LNCaP clone FGC (cell line): ENCODE measurements around the gene HLA-DQA2.
A peak's percentile ranks its signal among the peaks of the same experiment; 100 is the strongest.
"Not testable (repeated sequence)": the region's sequence is repeated elsewhere in the genome, so short reads cannot be mapped to it uniquely, and the experiment has no call there.

Source experiments
- DNase-seq: peaks from one replicate; pipeline ENCODE4 v3.0.0-alpha.2; 2011; ENCODE audit warnings: low read depth
- H3K4me3 ChIP-seq: 2 replicates; pipeline ENCODE4 v1.5.1; 2011; ENCODE audit warnings: mild to moderate bottlenecking, low read depth, low read length, control low read depth
- TF ChIP-seq, protein P1 (sequence below): IDR thresholded peaks from 2 replicates; pipeline ENCODE4 v1.5.1; 2012; ENCODE audit warnings: mild to moderate bottlenecking; ENCODE audit not compliant: control insufficient read depth, insufficient read depth; ENCODE audit errors: extremely low read depth

Gene HLA-DQA2

GRCh38 chr6:32774426-32774825 lies 33.2 kb downstream of the HLA-DQA2 start:
- DNase-seq, result no peak
- H3K4me3 ChIP-seq, result no peak overlapping the region
- TF ChIP-seq, protein P1, sequence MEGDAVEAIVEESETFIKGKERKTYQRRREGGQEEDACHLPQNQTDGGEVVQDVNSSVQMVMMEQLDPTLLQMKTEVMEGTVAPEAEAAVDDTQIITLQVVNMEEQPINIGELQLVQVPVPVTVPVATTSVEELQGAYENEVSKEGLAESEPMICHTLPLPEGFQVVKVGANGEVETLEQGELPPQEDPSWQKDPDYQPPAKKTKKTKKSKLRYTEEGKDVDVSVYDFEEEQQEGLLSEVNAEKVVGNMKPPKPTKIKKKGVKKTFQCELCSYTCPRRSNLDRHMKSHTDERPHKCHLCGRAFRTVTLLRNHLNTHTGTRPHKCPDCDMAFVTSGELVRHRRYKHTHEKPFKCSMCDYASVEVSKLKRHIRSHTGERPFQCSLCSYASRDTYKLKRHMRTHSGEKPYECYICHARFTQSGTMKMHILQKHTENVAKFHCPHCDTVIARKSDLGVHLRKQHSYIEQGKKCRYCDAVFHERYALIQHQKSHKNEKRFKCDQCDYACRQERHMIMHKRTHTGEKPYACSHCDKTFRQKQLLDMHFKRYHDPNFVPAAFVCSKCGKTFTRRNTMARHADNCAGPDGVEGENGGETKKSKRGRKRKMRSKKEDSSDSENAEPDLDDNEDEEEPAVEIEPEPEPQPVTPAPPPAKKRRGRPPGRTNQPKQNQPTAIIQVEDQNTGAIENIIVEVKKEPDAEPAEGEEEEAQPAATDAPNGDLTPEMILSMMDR, result no peak

- DNase-seq, result no peak
- H3K4me3 ChIP-seq, result no peak overlapping the region
- TF ChIP-seq, protein P1, result no peak
Observed at GRCh38 chr6:32775071-32775470, 33.9 kb downstream of the HLA-DQA2 start.

DNA sequence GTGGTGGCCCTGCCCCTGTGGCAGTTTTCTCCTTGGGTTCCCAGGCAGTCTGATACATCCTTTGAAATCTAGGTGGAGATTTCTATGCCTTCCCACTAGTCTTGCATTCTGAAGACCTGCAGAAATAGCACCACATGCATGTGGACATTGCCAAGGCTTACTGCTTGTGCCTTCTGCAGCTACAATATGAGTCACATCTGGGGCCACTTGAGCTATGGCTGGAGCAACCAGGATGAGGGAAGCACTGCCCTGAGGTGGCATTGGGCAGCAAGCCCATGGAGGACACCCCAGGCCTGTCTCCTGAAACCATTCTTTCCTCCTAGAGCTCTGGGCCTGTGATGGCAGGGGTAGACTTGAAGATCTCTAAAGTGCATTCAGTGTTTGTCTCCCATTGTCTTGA lies 37.8 kb downstream of the HLA-DQA2 start:
- TF ChIP-seq, protein P1, result no peak
- no peak for DNase-seq
- no peak overlapping the region for H3K4me3 ChIP-seq

GRCh38 chr6:32782923-32783322 lies 41.7 kb downstream of the HLA-DQA2 start:
- DNase-seq, H3K4me3 ChIP-seq: not testable (repeated sequence)

- DNase-seq, result peak; percentile 32
- H3K4me3 ChIP-seq, result no peak overlapping the region
- TF ChIP-seq, protein P1, result peak; percentile 77
Observed at GRCh38 chr6:32785781-32786533, 44.8 kb downstream of the HLA-DQA2 start.

DNA sequence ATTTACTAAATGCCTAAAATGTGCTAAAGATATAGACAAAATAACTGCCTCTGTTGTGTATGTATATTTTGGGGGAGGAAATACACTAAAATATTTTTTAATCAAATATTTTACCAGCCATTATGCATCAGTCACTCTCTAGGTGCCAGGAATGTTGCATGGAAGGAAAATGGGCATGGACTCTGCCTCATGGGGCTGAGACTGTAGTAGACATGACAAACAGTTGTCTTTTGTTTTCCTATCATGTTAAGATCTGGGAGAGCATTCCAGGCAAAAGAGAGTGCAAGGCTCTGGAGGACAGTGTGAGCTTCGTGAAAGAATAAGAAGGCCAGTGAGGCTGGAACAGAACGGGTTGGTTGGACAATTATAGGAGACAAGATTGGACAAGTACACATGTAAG lies 49.1 kb downstream of the HLA-DQA2 start:
- no peak for DNase-seq
- H3K4me3 ChIP-seq, result no peak overlapping the region
- TF ChIP-seq, protein P1, result no peak

DNA sequence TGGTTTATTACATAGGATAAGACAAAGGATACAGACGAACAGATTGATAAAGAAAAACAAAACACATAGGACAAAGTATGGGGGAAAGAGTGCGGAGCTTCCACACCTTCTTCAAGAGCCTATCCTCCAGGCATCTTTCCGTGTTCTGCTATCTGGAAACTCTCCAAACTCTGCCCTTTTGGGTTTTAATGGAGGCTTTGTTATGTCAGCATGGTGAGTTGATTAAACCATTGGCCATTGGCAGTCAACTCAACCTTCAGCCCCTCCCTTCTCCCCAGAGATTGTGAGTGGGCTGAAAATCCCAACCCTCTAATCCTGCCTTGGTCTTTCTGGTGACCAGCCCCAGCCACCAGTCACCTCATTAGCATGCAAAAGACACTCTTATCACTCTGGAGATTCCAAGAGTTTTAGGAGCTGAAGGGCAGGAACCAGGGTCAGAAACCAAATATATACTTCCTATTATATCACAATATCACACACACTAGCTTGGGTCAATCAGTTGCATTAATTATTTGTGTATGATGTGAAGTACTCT lies 51.8 kb downstream of the HLA-DQA2 start:
- H3K4me3 ChIP-seq, result no peak overlapping the region
- TF ChIP-seq, protein P1, result no peak
- DNase-seq, result no peak
